Measurements from ENCODE around the gene ENTPD7.

Gene ENTPD7

GRCh38 chr10:99714446-99714845 lies 55.1 kb downstream of the ENTPD7 start:
- Histone ChIP-seq H3K36me3 (ENCODE audit: control insufficient read depth, insufficient read depth, low read length) (peaks cover 17% of the 10 kb centered on the region), H3K4me3 (replicated peaks; ENCODE audit: low read depth, low read length) (no peak overlapping the region), H3K27me3 (replicated peaks; ENCODE audit: control insufficient read depth, insufficient read depth, low read length) (no peaks in the 10 kb centered on the region)
- no peak for TF ChIP-seq CTCF (IDR thresholded peaks at IDR 0.05; ENCODE audit: insufficient read depth, low read length, poor library complexity, severe bottlenecking)
- no peak for DNase-seq (ENCODE audit: extremely low read depth, insufficient read length)

- no peak overlapping the region for H3K4me3 ChIP-seq (replicated peaks; ENCODE audit: low read depth, low read length)
- DNase-seq (ENCODE audit: extremely low read depth, insufficient read length): no peak
- peaks cover 15% of the 10 kb centered on the region for H3K36me3 ChIP-seq (ENCODE audit: control insufficient read depth, insufficient read depth, low read length)
- TF ChIP-seq CTCF (IDR thresholded peaks at IDR 0.05; ENCODE audit: insufficient read depth, low read length, poor library complexity, severe bottlenecking): no peak
- H3K27me3 ChIP-seq (replicated peaks; ENCODE audit: control insufficient read depth, insufficient read depth, low read length): no peaks in the 10 kb centered on the region
Measured at GRCh38 chr10:99720387-99720786, 61.1 kb downstream of the ENTPD7 start.

GRCh38 chr10:99730026-99730425 lies 70.7 kb downstream of the ENTPD7 start:
- no peak for DNase-seq (ENCODE audit: extremely low read depth, insufficient read length)

GRCh38 chr10:99731306-99732032 lies 72.2 kb downstream of the ENTPD7 start:
- no peak for TF ChIP-seq CTCF (IDR thresholded peaks at IDR 0.05; ENCODE audit: insufficient read depth, low read length, poor library complexity, severe bottlenecking)
- no peak for DNase-seq (ENCODE audit: extremely low read depth, insufficient read length)
- H3K27me3 ChIP-seq (replicated peaks; ENCODE audit: control insufficient read depth, insufficient read depth, low read length): no peaks in the 10 kb centered on the region
- peaks cover 3% of the 10 kb centered on the region for H3K36me3 ChIP-seq (ENCODE audit: control insufficient read depth, insufficient read depth, low read length)
- H3K4me3 ChIP-seq (replicated peaks; ENCODE audit: low read depth, low read length): peak overlapping the region; percentile 86

More at GRCh38 chr10:99730026-99730425, 70.7 kb downstream of the ENTPD7 start:
- Histone ChIP-seq H3K36me3 (ENCODE audit: control insufficient read depth, insufficient read depth, low read length) (peaks cover 5% of the 10 kb centered on the region), H3K27me3 (replicated peaks; ENCODE audit: control insufficient read depth, insufficient read depth, low read length) (no peaks in the 10 kb centered on the region), H3K4me3 (replicated peaks; ENCODE audit: low read depth, low read length) (no peak overlapping the region)
- TF ChIP-seq CTCF (IDR thresholded peaks at IDR 0.05; ENCODE audit: insufficient read depth, low read length, poor library complexity, severe bottlenecking): no peak

GRCh38 chr10:99732033-99732842 lies 72.9 kb downstream of the ENTPD7 start, which contains the start of the genes COX15 and CUTC:
Gene COX15 (minus strand): TSS chr10:99732127. CDS start chr10:99732049, 78 bp downstream.
Gene CUTC (plus strand): TSS chr10:99732234. CDS start chr10:99732349, 115 bp downstream.
- peak; percentile 97 for DNase-seq (ENCODE audit: extremely low read depth, insufficient read length)
- peaks cover 2% of the 10 kb centered on the region for H3K36me3 ChIP-seq (ENCODE audit: control insufficient read depth, insufficient read depth, low read length)
- peak within 1 kb of the TSS; percentile 86 for H3K4me3 ChIP-seq (replicated peaks; ENCODE audit: low read depth, low read length)
- peak; percentile 41 for TF ChIP-seq CTCF (IDR thresholded peaks at IDR 0.05; ENCODE audit: insufficient read depth, low read length, poor library complexity, severe bottlenecking)
- H3K27me3 ChIP-seq (replicated peaks; ENCODE audit: control insufficient read depth, insufficient read depth, low read length): no peaks in the 10 kb centered on the region
